IPS-18a (cell line): ENCODE measurements around the gene AIRE.
"Not testable (repeated sequence)": the region's sequence is repeated elsewhere in the genome, so short reads cannot be mapped to it uniquely, and the experiment has no call there.

Experiments
- H3K27ac ChIP-seq: one replicate; pipeline ENCODE4 v1.5.1; 2013; ENCODE audit warnings: low read length
- H3K27me3 ChIP-seq: one replicate; pipeline ENCODE4 v1.6.1; 2013; ENCODE audit warnings: mild to moderate bottlenecking, low read length; ENCODE audit not compliant: control insufficient read depth, insufficient read depth
- H3K36me3 ChIP-seq: one replicate; pipeline ENCODE4 v1.6.1; 2013; ENCODE audit warnings: low read depth, low read length; ENCODE audit not compliant: control insufficient read depth
- H3K4me1 ChIP-seq: one replicate; pipeline ENCODE4 v1.6.1; 2013; ENCODE audit warnings: low read depth, low read length; ENCODE audit not compliant: control insufficient read depth
- H3K4me3 ChIP-seq: one replicate; pipeline ENCODE4 v1.5.1; 2013; ENCODE audit warnings: low read length
- H3K9ac ChIP-seq: one replicate; pipeline ENCODE4 v1.6.1; 2013; ENCODE audit warnings: mild to moderate bottlenecking, low read length, moderate library complexity
- H3K9me3 ChIP-seq: one replicate; pipeline ENCODE4 v1.6.1; 2013; ENCODE audit warnings: low read depth, low read length; ENCODE audit not compliant: control insufficient read depth

AIRE gene

GRCh38 chr21:44341726-44342458 lies 56.2 kb downstream of the AIRE start:
- not testable (repeated sequence) for H3K27ac ChIP-seq

DNA sequence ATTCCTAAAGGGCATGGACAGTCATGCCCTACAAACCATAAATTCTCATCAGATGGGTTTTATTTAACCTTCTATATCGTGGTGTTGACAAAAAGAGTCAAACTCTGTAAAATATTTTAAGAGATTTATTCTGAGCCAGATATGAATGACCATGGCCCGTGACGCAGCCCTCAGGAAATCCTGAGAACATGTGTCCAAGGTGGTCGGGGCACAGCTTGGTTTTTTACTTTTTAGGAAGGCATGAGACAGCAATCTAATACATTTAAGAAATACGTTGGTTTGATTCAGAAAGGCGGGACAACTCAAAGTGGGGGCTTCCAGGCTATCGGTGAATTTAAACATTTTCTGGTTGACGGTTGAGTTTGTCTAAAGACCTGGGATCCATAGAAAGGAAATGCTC lies 57.3 kb downstream of the AIRE start:
- not testable (repeated sequence) for H3K4me3 ChIP-seq, H3K36me3 ChIP-seq, H3K27ac ChIP-seq, H3K9ac ChIP-seq, H3K27me3 ChIP-seq, H3K4me1 ChIP-seq, H3K9me3 ChIP-seq

More at GRCh38 chr21:44341726-44342458, 56.2 kb downstream of the AIRE start:
- H3K4me3 ChIP-seq, H3K36me3 ChIP-seq, H3K4me1 ChIP-seq, H3K9me3 ChIP-seq, H3K9ac ChIP-seq, H3K27me3 ChIP-seq: not testable (repeated sequence)

GRCh38 chr21:44344541-44345183 lies 59.0 kb downstream of the AIRE start:
- H3K4me1 ChIP-seq = peaks cover 4% of the 10 kb centered on the region
- H3K4me3 ChIP-seq = no peak overlapping the region
- no peak overlapping the region for H3K27ac ChIP-seq
- H3K9me3 ChIP-seq = no peaks in the 10 kb centered on the region
- no peaks in the 10 kb centered on the region for H3K27me3 ChIP-seq
- H3K9ac ChIP-seq = no peak overlapping the region
- no peaks in the 10 kb centered on the region for H3K36me3 ChIP-seq

GRCh38 chr21:44345495-44345894 lies 59.8 kb downstream of the AIRE start:
- H3K4me1 ChIP-seq = no peaks in the 10 kb centered on the region
- H3K27ac ChIP-seq = no peak overlapping the region
- H3K27me3 ChIP-seq = no peaks in the 10 kb centered on the region
- no peaks in the 10 kb centered on the region for H3K36me3 ChIP-seq
- no peaks in the 10 kb centered on the region for H3K9me3 ChIP-seq
- no peak overlapping the region for H3K4me3 ChIP-seq
- H3K9ac ChIP-seq = no peak overlapping the region

DNA sequence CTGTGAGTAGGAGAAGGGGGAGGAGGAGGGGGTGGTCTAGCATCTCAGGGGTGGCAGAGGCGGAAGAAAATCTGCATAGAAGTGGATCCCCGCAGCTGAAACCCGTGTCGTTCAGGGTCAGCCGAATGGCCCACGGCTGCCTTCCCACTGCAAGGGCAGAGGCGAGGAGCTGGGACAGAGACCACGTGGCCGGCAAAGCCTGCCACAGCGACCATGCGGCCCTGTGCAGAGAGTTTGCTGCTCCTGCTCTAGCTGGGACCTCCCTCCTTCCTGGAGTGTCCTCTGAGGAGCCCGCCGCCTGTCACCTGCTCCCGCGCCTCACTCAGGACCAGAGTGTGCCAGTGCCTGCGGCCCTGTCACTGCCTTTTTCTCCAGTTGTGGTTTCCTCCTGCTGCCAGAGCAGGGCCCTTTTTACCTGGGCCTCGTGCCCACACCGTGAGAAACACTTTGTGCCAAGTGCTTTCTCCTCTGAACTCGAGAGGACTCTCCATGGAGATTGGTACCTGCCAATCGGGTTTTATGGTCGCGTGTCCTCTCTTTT lies 62.3 kb downstream of the AIRE start:
- no peaks in the 10 kb centered on the region for H3K27me3 ChIP-seq
- H3K9ac ChIP-seq = no peak overlapping the region
- H3K9me3 ChIP-seq = no peaks in the 10 kb centered on the region

More for the DNA sequence above, 62.3 kb downstream of the AIRE start:
- Histone ChIP-seq H3K4me1 (no peaks in the 10 kb centered on the region), H3K36me3 (no peaks in the 10 kb centered on the region), H3K4me3 (no peak overlapping the region), H3K27ac (no peak overlapping the region)
